ENCODE data around the gene DIP2C.

- no peak for TF ChIP-seq CTCF (IDR thresholded peaks at IDR 0.05)
- TF ChIP-seq POLR2A (IDR thresholded peaks at IDR 0.05) = no peak
These were observed 37.2 kb downstream of the DIP2C start for GRCh38 chr10:652233-652632.
